GM10266 (cell line): ENCODE measurements around the gene RAB37.
A peak's percentile ranks its signal among the peaks of the same experiment; 100 is the strongest.

Source experiments
- DNase-seq: peaks from one replicate; pipeline ENCODE4 v3.0.0; 2012; ENCODE audit errors: extremely low spot score
- TF ChIP-seq, protein P1 (sequence below): IDR thresholded peaks from 2 replicates; pipeline ENCODE4 v1.5.1; 2012; ENCODE audit warnings: mild to moderate bottlenecking, low read depth; ENCODE audit not compliant: control insufficient read depth, insufficient read depth; ENCODE audit errors: missing control alignments

The RAB37 gene, protein sequence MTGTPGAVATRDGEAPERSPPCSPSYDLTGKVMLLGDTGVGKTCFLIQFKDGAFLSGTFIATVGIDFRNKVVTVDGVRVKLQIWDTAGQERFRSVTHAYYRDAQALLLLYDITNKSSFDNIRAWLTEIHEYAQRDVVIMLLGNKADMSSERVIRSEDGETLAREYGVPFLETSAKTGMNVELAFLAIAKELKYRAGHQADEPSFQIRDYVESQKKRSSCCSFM

DNA sequence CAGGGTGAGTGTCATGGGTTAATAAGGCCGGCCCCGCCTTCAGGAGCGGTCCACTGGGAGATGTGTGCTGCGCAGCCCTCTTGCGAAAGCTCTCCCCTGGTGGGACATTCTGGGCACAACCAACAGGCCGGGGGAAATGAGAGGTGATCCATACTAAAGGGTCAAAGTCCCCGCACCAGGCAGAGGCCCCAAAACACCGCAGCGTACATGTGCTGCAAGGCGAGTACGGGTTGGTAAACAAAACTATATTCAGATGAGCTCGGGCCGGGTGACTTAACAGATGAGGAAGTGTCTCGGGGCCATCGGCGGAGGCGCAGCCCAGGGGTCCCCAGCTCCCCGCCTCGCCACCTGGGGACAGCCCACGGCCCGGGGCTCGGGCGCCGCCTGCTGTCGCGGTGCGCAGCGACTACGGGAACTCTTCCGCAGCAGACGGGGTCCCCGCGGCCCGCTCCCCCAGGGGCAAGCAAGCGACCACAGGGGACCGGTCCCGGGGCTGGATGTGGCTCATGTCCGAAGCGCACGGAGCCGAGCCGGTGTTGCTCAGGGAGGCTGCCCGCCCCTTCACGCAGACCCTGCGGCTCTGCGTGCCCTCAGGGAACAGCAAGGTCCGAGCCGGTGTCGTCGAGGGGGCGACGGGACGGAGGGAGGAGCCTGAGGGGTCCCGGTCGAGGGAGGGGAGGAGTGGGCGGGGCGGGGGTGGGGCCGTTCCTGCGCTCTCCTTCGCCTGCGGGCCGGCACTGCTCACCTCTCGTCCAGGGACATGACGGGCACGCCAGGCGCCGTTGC lies at the start of gene RAB37:
RAB37 (plus strand) TSS at position 744 of the 786 bp plus-strand sequence; CDS start at position 761, 17 bp downstream.
- peak; percentile 67 for DNase-seq
- TF ChIP-seq, protein P1, sequence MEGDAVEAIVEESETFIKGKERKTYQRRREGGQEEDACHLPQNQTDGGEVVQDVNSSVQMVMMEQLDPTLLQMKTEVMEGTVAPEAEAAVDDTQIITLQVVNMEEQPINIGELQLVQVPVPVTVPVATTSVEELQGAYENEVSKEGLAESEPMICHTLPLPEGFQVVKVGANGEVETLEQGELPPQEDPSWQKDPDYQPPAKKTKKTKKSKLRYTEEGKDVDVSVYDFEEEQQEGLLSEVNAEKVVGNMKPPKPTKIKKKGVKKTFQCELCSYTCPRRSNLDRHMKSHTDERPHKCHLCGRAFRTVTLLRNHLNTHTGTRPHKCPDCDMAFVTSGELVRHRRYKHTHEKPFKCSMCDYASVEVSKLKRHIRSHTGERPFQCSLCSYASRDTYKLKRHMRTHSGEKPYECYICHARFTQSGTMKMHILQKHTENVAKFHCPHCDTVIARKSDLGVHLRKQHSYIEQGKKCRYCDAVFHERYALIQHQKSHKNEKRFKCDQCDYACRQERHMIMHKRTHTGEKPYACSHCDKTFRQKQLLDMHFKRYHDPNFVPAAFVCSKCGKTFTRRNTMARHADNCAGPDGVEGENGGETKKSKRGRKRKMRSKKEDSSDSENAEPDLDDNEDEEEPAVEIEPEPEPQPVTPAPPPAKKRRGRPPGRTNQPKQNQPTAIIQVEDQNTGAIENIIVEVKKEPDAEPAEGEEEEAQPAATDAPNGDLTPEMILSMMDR, result peak; percentile 81

DNA sequence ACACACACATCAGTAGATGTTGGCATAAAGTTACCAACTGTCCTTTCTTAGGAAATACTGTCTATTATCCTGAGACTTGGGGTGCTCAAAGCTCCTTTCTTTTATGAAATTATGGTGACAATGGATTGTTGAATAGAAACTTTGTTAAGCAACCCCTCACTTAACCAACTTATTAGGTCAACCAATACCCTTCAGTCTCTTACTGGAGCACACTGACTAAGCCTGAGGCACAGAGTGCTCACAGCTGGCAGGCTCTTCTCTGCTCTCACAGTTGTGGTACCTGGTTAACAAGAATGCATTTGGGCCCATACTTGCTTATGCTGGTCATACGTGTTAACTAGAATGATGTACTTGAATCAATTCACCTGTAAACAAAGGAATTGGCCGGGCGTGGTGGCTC lies 49.2 kb upstream of the RAB37 start:
- TF ChIP-seq, protein P1, result no peak
- no peak for DNase-seq

GRCh38 chr17:74690409-74690825 lies 46.6 kb upstream of the RAB37 start:
- TF ChIP-seq, protein P1, result no peak
- DNase-seq, result no peak

DNA sequence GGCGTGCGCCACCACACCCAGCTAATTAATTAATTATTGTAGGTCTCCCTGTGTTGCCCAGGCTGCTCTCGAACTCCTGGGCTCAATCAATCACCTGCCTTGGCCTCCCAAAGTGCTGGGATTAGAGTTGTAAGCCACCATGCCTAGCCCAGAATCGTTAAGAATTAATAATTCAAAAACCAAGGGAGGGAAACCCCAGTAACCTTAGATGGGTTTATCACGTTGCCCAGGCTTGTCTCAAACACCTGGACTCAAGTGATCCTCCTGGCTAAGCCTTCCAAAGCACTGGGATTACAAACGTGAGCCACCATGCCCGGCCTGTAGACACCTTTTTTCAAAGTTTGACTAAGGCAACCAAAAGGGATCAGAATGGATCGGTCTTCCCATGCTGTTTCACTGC lies 45.9 kb upstream of the RAB37 start:
- no peak for DNase-seq
- TF ChIP-seq, protein P1, result no peak

DNA sequence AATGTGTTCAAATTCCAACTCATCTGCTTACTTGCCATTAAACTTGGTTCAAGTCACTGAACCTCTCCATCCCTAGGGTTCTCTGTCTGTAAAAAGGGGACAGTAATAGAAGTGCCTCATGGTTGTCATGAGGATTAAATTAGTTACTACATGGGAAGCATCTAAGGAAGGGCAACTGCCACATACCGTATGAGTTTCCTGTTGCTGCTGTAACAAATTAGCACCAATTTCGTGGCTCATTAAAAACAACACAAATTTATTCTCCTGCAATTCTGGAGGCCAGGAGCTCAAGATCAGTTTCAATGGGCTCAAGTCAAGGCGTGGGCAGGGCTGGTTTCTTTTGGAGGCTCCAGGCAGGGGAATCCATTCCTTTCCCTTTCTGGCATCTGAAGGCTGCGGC lies 43.0 kb upstream of the RAB37 start:
- TF ChIP-seq, protein P1, result no peak
- DNase-seq, result no peak

DNA sequence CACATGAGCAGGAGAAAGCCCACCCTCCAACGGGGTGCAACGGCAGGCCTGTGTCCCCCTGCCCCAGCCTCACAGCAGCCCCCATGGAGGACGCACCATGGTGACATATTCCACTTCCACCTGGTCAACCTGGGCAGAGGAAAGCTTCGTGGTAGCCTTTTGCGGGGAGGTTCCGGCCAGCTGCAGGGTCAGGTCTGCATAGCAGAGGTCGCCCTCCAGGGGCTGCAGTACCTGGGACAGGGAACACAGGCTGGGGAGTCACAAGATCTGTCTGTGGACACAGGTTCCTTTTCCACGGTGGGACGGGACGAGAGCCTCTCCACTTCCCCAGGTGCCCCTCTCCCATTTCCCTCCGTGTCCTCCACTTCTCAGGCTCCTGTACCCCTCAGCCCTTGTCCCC lies 41.4 kb upstream of the RAB37 start:
- no peak for DNase-seq
- TF ChIP-seq, protein P1, result no peak

- TF ChIP-seq, protein P1, result no peak
Observed at GRCh38 chr17:74697515-74697914, 39.5 kb upstream of the RAB37 start.

More at GRCh38 chr17:74697515-74697914, 39.5 kb upstream of the RAB37 start:
- DNase-seq, result peak; percentile 36
